ENCODE measurements around the gene PAM. TPM values are rescaled to one million over a fixed set of nuclear protein-coding genes. Genes with fewer than 3 reads are reported as not detected.
"Not testable (repeated sequence)": the region's sequence is repeated elsewhere in the genome, so short reads cannot be mapped to it uniquely, and the experiment has no call there.

The PAM gene
- total RNA-seq, 1 experiment from 2014 or later: 142 TPM

- CTCF ChIA-PET: no interaction called here
- intact Hi-C loops (cut with micrococcal nuclease; ENCODE audit: unreplicated experiment): no loop called here
- H3K4me3 Mint-ChIP-seq (ENCODE audit: low read depth, unreplicated experiment): no peak overlapping the region
- no peak overlapping the region for H3K27ac Mint-ChIP-seq (ENCODE audit: unreplicated experiment)
- no peaks in the 10 kb centered on the region for H3K36me3 Mint-ChIP-seq (ENCODE audit: insufficient read depth, unreplicated experiment)
- peaks cover 3% of the 10 kb centered on the region for H3K9me3 Mint-ChIP-seq (ENCODE audit: low read depth, unreplicated experiment)
- TF ChIP-seq CTCF (IDR thresholded peaks at IDR 0.05; ENCODE audit: unreplicated experiment): no peak
- no TSS peak for BruUV-seq (replicated peaks)
- DNase-seq: no peak
- no peaks in the 10 kb centered on the region for H3K27me3 Mint-ChIP-seq (ENCODE audit: unreplicated experiment)
- peaks cover 16% of the 10 kb centered on the region for H3K4me1 Mint-ChIP-seq (ENCODE audit: low read depth, unreplicated experiment)
Measured at GRCh38 chr5:102773133-102773532, 18.0 kb downstream of the PAM start.

GRCh38 chr5:102775756-102776155 is 20.7 kb downstream of the PAM start:
- DNase-seq; CTCF ChIA-PET; H3K27ac Mint-ChIP-seq (ENCODE audit: unreplicated experiment); H3K27me3 Mint-ChIP-seq (ENCODE audit: unreplicated experiment); BruUV-seq (replicated peaks); H3K4me3 Mint-ChIP-seq (ENCODE audit: low read depth, unreplicated experiment); H3K36me3 Mint-ChIP-seq (ENCODE audit: insufficient read depth, unreplicated experiment); H3K9me3 Mint-ChIP-seq (ENCODE audit: low read depth, unreplicated experiment); intact Hi-C loops (cut with micrococcal nuclease; ENCODE audit: unreplicated experiment): not testable (repeated sequence)
- peaks cover 16% of the 10 kb centered on the region for H3K4me1 Mint-ChIP-seq (ENCODE audit: low read depth, unreplicated experiment)

- peaks cover 9% of the 10 kb centered on the region for H3K4me1 Mint-ChIP-seq (ENCODE audit: low read depth, unreplicated experiment)
- H3K36me3 Mint-ChIP-seq (ENCODE audit: insufficient read depth, unreplicated experiment): no peaks in the 10 kb centered on the region
- TF ChIP-seq CTCF (IDR thresholded peaks at IDR 0.05; ENCODE audit: unreplicated experiment): no peak
- no peak overlapping the region for H3K4me3 Mint-ChIP-seq (ENCODE audit: low read depth, unreplicated experiment)
- no TSS peak for BruUV-seq (replicated peaks)
- no peak overlapping the region for H3K27ac Mint-ChIP-seq (ENCODE audit: unreplicated experiment)
- CTCF ChIA-PET: no interaction called here
- no peak for DNase-seq
- intact Hi-C loops (cut with micrococcal nuclease; ENCODE audit: unreplicated experiment): no loop called here
- no peaks in the 10 kb centered on the region for H3K27me3 Mint-ChIP-seq (ENCODE audit: unreplicated experiment)
- peaks cover 3% of the 10 kb centered on the region for H3K9me3 Mint-ChIP-seq (ENCODE audit: low read depth, unreplicated experiment)
Measured at GRCh38 chr5:102777099-102777498, 22.0 kb downstream of the PAM start.

GRCh38 chr5:102778478-102778877 is 23.4 kb downstream of the PAM start:
- Mint-ChIP-seq H3K9me3 (ENCODE audit: low read depth, unreplicated experiment) (peaks cover 3% of the 10 kb centered on the region), H3K36me3 (ENCODE audit: insufficient read depth, unreplicated experiment) (no peaks in the 10 kb centered on the region), H3K27me3 (ENCODE audit: unreplicated experiment) (no peaks in the 10 kb centered on the region), H3K4me3 (ENCODE audit: low read depth, unreplicated experiment) (no peak overlapping the region), H3K27ac (ENCODE audit: unreplicated experiment) (no peak overlapping the region), H3K4me1 (ENCODE audit: low read depth, unreplicated experiment) (peaks cover 9% of the 10 kb centered on the region)
- no peak for TF ChIP-seq CTCF (IDR thresholded peaks at IDR 0.05; ENCODE audit: unreplicated experiment)
- DNase-seq: no peak
- intact Hi-C loops (cut with micrococcal nuclease; ENCODE audit: unreplicated experiment): no loop called here
- no TSS peak for BruUV-seq (replicated peaks)
- CTCF ChIA-PET: no interaction called here

GRCh38 chr5:102781359-102781758 is 26.3 kb downstream of the PAM start:
- no TSS peak for BruUV-seq (replicated peaks)
- CTCF ChIA-PET: no interaction called here
- Mint-ChIP-seq H3K27ac (ENCODE audit: unreplicated experiment) (no peak overlapping the region), H3K4me1 (ENCODE audit: low read depth, unreplicated experiment) (peaks cover 9% of the 10 kb centered on the region), H3K27me3 (ENCODE audit: unreplicated experiment) (no peaks in the 10 kb centered on the region), H3K9me3 (ENCODE audit: low read depth, unreplicated experiment) (no peaks in the 10 kb centered on the region), H3K36me3 (ENCODE audit: insufficient read depth, unreplicated experiment) (no peaks in the 10 kb centered on the region), H3K4me3 (ENCODE audit: low read depth, unreplicated experiment) (no peak overlapping the region)
- intact Hi-C loops (cut with micrococcal nuclease; ENCODE audit: unreplicated experiment): loop anchor here (2.0 kb wide), 1 partner anchor 189 kb away; no protein-coding TSS in a partner anchor
- no peak for TF ChIP-seq CTCF (IDR thresholded peaks at IDR 0.05; ENCODE audit: unreplicated experiment)
- DNase-seq: no peak
